RWPE2 (cell line): ENCODE results near the gene PTPRM.

Experiments
- ATAC-seq: fragments of 200-7000 bp; cut with Tn5 transposase; 3 replicates; pipeline ENCODE4 v1.9.1; 2021; ENCODE audit warnings: low read depth
- DNase-seq: peaks from one replicate; pipeline ENCODE4 v3.0.0-alpha.2; 2020; ENCODE audit warnings: low spot score
- H3K27ac ChIP-seq: fragments of 450-650 bp; 2 replicates; pipeline ENCODE4 v1.5.1; 2017; ENCODE audit warnings: mild to moderate bottlenecking; ENCODE audit not compliant: poor library complexity, severe bottlenecking
- H3K27me3 ChIP-seq: fragments of 250-450 bp; sonication (Bioruptor Pico); 2 replicates; pipeline ENCODE4 v1.5.1; 2021; ENCODE audit warnings: mild to moderate bottlenecking, moderate library complexity; ENCODE audit not compliant: insufficient read depth, poor library complexity, severe bottlenecking
- H3K36me3 ChIP-seq: fragments of 250-450 bp; sonication (Bioruptor Pico); 2 replicates; pipeline ENCODE4 v1.5.1; 2020; ENCODE audit warnings: low read depth, mild to moderate bottlenecking, moderate library complexity
- H3K4me1 ChIP-seq: fragments of 250-450 bp; sonication (Bioruptor Pico); 2 replicates; pipeline ENCODE4 v1.5.1; 2021; ENCODE audit warnings: mild to moderate bottlenecking, moderate library complexity; ENCODE audit not compliant: insufficient read depth, poor library complexity, severe bottlenecking
- H3K4me3 ChIP-seq: fragments of 250-450 bp; sonication (Bioruptor Pico); 2 replicates; pipeline ENCODE4 v1.5.1; 2021; ENCODE audit warnings: mild to moderate bottlenecking, moderate library complexity; ENCODE audit not compliant: severe bottlenecking
- H3K9me3 ChIP-seq: fragments of 250-450 bp; sonication (Bioruptor Pico); 2 replicates; pipeline ENCODE4 v1.5.1; 2021; ENCODE audit warnings: mild to moderate bottlenecking, moderate library complexity; ENCODE audit not compliant: severe bottlenecking
- TF ChIP-seq, protein P1 (sequence below): fragments of 450-650 bp; IDR thresholded peaks from one replicate; pipeline ENCODE4 v1.5.1; 2017; ENCODE audit warnings: mild to moderate bottlenecking, moderate library complexity; ENCODE audit not compliant: poor library complexity, severe bottlenecking

PTPRM gene

DNA sequence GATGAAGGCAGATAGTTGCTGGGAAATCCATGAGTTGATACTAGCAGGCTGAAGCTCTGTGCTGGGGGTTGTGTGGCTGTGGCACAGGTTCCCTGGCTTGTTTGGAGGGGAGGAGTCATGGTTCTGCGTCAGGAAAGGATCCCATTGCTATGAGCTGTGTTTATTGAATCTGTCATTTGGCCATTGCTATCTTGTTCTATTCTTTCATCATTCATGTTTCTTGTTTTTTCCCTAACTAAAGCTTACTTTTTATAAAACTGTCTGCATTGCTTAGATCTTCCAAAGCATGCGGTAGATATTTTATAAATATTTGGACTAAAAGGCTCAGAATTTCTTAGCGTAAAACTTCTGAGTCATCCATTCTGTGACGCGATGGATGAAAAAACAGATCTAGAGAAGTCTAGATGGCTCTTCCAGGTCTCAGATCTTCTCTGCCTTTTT, 335.3 kb downstream of the PTPRM start:
- no peak overlapping the region for H3K27ac ChIP-seq

DNA sequence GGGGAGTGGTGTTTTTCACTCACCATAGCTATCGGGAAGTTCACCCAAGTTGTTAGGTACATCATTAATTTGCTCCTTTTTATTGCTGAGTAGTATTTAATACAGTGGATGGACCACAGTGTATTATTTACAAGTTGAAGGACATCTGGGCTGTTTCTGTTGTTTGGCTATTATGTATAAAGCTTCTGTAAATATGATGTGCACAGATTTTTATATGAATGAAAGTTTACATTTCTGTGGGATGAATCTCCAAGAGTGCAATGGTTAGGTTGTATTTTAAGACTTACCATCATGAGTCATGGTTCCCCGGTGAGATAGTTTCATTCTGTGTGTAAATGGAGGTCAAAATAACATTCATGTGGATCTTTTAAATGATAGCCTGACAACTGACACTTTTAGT, 337.4 kb downstream of the PTPRM start:
- no peaks in the 10 kb centered on the region for H3K36me3 ChIP-seq
- no peak for DNase-seq
- ATAC-seq = peak; percentile 71

More for the DNA sequence above, 335.3 kb downstream of the PTPRM start:
- no peak for DNase-seq
- no peaks in the 10 kb centered on the region for H3K9me3 ChIP-seq
- H3K4me1 ChIP-seq = no peaks in the 10 kb centered on the region
- H3K27me3 ChIP-seq = no peaks in the 10 kb centered on the region
- no peak for ATAC-seq
- no peak overlapping the region for H3K4me3 ChIP-seq
- TF ChIP-seq, protein P1, sequence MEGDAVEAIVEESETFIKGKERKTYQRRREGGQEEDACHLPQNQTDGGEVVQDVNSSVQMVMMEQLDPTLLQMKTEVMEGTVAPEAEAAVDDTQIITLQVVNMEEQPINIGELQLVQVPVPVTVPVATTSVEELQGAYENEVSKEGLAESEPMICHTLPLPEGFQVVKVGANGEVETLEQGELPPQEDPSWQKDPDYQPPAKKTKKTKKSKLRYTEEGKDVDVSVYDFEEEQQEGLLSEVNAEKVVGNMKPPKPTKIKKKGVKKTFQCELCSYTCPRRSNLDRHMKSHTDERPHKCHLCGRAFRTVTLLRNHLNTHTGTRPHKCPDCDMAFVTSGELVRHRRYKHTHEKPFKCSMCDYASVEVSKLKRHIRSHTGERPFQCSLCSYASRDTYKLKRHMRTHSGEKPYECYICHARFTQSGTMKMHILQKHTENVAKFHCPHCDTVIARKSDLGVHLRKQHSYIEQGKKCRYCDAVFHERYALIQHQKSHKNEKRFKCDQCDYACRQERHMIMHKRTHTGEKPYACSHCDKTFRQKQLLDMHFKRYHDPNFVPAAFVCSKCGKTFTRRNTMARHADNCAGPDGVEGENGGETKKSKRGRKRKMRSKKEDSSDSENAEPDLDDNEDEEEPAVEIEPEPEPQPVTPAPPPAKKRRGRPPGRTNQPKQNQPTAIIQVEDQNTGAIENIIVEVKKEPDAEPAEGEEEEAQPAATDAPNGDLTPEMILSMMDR = no peak
- no peaks in the 10 kb centered on the region for H3K36me3 ChIP-seq

DNA sequence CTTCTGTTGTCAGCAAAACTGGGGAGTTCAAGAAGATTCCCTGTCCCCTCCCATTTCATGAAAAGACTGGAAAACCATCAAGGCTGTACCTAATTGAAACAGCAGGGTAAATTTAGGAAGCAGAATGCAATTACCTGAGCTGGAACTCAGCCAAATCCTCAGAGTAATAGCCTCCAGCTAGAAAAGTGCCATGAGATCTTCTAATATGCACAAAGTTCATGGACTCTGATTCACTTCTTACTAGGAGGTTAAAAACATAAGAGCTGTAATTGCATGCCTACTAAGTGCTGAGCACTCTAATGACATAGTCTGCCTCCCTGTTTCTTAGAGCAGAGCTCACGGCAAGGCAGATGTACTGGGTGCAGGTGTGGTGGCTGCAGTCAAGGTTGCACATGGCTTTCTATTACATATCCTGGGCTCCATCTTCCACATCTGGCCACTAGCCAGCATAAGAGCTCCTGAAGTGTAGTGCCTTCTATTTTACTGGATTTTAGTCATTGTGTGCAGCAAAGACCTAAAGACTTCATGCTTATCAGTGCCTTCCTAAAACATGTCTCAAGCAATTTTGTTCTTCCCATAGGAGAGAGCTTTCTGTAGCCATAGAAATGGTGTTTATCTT, 341.7 kb downstream of the PTPRM start:
- no peaks in the 10 kb centered on the region for H3K36me3 ChIP-seq
- no peaks in the 10 kb centered on the region for H3K27me3 ChIP-seq
- no peaks in the 10 kb centered on the region for H3K9me3 ChIP-seq
- ATAC-seq (peak; percentile 31; the same call in 1 of the 3 replicates), DNase-seq (no peak)
- H3K4me3 ChIP-seq = no peak overlapping the region
- peaks cover 9% of the 10 kb centered on the region for H3K4me1 ChIP-seq
- TF ChIP-seq, protein P1 = no peak
- H3K27ac ChIP-seq = no peak overlapping the region

More for the DNA sequence above, 337.4 kb downstream of the PTPRM start:
- Histone ChIP-seq H3K27me3 (no peaks in the 10 kb centered on the region), H3K9me3 (no peaks in the 10 kb centered on the region), H3K4me1 (peaks cover 9% of the 10 kb centered on the region), H3K27ac (no peak overlapping the region), H3K4me3 (no peak overlapping the region)
- TF ChIP-seq, protein P1 = no peak

DNA sequence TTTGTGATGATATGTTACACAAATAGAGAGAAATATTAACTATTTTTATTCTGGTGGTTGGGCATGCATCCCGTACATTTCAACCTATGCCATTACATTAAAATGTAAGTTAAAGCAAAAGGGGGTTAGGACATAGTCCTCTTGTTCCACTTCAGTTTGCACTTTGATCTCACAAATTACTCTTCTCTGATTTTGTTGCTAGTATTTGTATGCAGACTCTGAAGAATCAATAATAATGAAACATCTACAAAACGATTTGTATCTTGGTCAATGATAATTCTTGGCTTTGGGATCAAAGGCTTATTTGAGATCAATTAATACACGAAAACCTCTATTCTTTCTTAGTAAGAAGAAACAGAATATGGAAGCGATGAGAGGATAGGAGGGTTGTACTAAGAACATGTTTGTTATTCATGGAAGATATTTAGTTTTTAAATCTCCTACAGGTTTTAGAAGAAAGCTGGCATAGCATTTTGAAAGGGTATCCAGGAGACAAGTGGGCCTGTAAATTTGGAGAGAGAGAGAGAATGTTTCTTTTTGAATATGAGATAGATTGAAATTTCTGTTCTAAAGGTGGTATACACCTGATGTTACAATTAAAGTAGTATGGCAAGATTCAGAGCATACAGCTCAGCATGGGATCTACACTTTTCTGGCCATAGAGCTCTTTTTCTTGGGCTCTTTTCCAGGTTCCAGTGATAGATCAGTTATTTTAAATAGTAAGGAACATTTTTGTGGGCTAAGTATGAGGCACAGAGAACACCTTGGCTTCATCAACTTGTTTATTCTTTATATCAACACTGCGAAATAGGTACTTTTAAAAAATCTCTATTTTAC, 347.9 kb downstream of the PTPRM start:
- ATAC-seq = no peak
- Histone ChIP-seq H3K4me3 (no peak overlapping the region), H3K36me3 (peaks cover 1% of the 10 kb centered on the region; the same call in 1 of the 2 replicates), H3K27ac (no peak overlapping the region), H3K27me3 (no peaks in the 10 kb centered on the region), H3K9me3 (no peaks in the 10 kb centered on the region), H3K4me1 (no peaks in the 10 kb centered on the region)
- TF ChIP-seq, protein P1 = no peak
- DNase-seq = no peak
